Right lobe of liver (tissue), 6 donors: ENCODE measurements around the gene SLC2A6. TPM values are rescaled to one million over a fixed set of nuclear protein-coding genes. Genes with fewer than 3 reads are reported as not detected.

Experiments
- ATAC-seq, 4 donors: fragments of 200-7000 bp; cut with Tn5 transposase; one replicate each; pipeline ENCODE4 v1.9.1; 2020; ENCODE audit warnings: mild to moderate bottlenecking in 4 of 4, moderate library complexity in 4 of 4
- DNase-seq, 3 donors: peaks; one replicate each; pipeline ENCODE4 v3.0.0-alpha.2; 2020
- H3K27ac ChIP-seq, 3 donors: fragments of 200-600 bp; one replicate each; pipeline ENCODE4 v1.8.0; 2022
- H3K27me3 ChIP-seq, 2 donors: fragments of 200-600 bp; one replicate each; pipeline ENCODE4 v1.8.0; 2022
- H3K36me3 ChIP-seq, 4 donors: fragments of 200-600 bp; sonication (generic) in 1 of 4; one replicate each; pipeline versions ENCODE4 v1.5.1 to v1.8.0; 2017 to 2022; ENCODE audit warnings: control low read depth in 1 of 4
- H3K4me1 ChIP-seq, 4 donors: fragments of 200-600 bp; sonication (generic) in 1 of 4; one replicate each; pipeline versions ENCODE4 v1.5.1 to v1.8.0; 2017 to 2022; ENCODE audit warnings: control low read depth in 1 of 4
- H3K4me3 ChIP-seq, 3 donors: fragments of 200-600 bp; one replicate each; pipeline ENCODE4 v1.8.0; 2022
- H3K9me3 ChIP-seq, 4 donors: fragments of 200-600 bp; sonication (generic) in 1 of 4; one replicate each; pipeline versions ENCODE4 v1.5.1 to v1.8.0; 2017 to 2022; ENCODE audit warnings: control low read depth in 1 of 4
- CTCF ChIP-seq, 4 donors: fragments of 200-600 bp in 3 of 4; fragments of 450-650 bp in 1 of 4; IDR thresholded peaks; one replicate each; pipeline versions ENCODE4 v1.5.1 to v1.8.0; 2016 to 2022; ENCODE audit warnings: antibody characterized with exemption in 4 of 4, mild to moderate bottlenecking in 2 of 4
- POLR2A ChIP-seq: fragments of 450-650 bp; IDR thresholded peaks from one replicate; pipeline ENCODE4 v1.6.1; 2017; ENCODE audit warnings: antibody characterized with exemption, mild to moderate bottlenecking
- WGBS: methylation state at CpG from one replicate; pipeline ENCODE4 v1.1.6; 2018; ENCODE audit warnings: low coverage, low lambda C conversion rate; ENCODE audit not compliant: insufficient coverage; ENCODE audit errors: missing lambda C conversion rate; 5-methylcytosine and 5-hydroxymethylcytosine counted together
- intact Hi-C, 2 donors: fragments of 100-400 bp; cut with DNase I; formaldehyde crosslinking; loops; one replicate each; pipeline versions ENCODE4 v1.11.2 to v1.14.1; 2022
- total RNA-seq, 6 experiments: library from RNA; depleted of rRNA in 2 of 6; stranded (reverse); fragments of >200 nt in 2 of 6; fragmentation: NEBNext Ultra II Directional in 3 of 6; extraction: Animal tissue kit (Norgen Biotek cat#: 25700) in 3 of 6; gene quantifications; one replicate each; pipeline versions ENCODE4 v1.1.0 to v1.2.4, GENCODE V29; 2016 to 2023
- donor health status: DM: no; HTN: yes; CAD: no.
- donor health status: DM: no; HTN: no; CAD: no.
- donor health status: DM: no; HTN: no; CAD: no.
- donor health status: DM: no; HTN: yes; CAD: no.
- donor health status: DM: no; HTN: yes; CAD: no.

The SLC2A6 gene
- total RNA-seq, 6 experiments from 2014 or later: 0.88 to 6.8 (median 2.8) TPM

- no peak for TF ChIP-seq POLR2A
- TF ChIP-seq CTCF (IDR thresholded peaks at IDR 0.05): no peak
- no peak overlapping the region for H3K27ac ChIP-seq
- ATAC-seq (no peak), DNase-seq (peak in 2 of 3 donors; percentile 8 to 43)
- no peaks in the 10 kb centered on the region for H3K9me3 ChIP-seq
- intact Hi-C loops: loop anchor here (5.0 to 10.0 kb wide), 4 partner anchors 86 to 304 kb away; partner anchors contain the start of genes MED22 (in 1 of the 2) and RPL7A (in 1 of the 2)
- no peak overlapping the region for H3K4me3 ChIP-seq
- H3K36me3 ChIP-seq: no peaks in the 10 kb centered on the region
- 100% methylated on average over 2 of the region's 18 CpGs for WGBS
- no peaks in the 10 kb centered on the region for H3K4me1 ChIP-seq
- H3K27me3 ChIP-seq: no peaks in the 10 kb centered on the region
Observed at GRCh38 chr9:133488686-133489252, 9.9 kb upstream of the SLC2A6 start.

- intact Hi-C loops: loop anchor here (5.0 to 10.0 kb wide), 4 partner anchors 85 to 303 kb away; partner anchors contain the start of genes MED22 (in 1 of the 2) and RPL7A (in 1 of the 2)
- no peaks in the 10 kb centered on the region for H3K4me1 ChIP-seq
- TF ChIP-seq CTCF (IDR thresholded peaks at IDR 0.05) (no peak), POLR2A (no peak)
- no peaks in the 10 kb centered on the region for H3K9me3 ChIP-seq
- no peak overlapping the region for H3K27ac ChIP-seq
- ATAC-seq (no peak), DNase-seq (peak in 2 of 3 donors; percentile 13 to 39)
- H3K27me3 ChIP-seq: no peaks in the 10 kb centered on the region
- no peak overlapping the region for H3K4me3 ChIP-seq
- no peaks in the 10 kb centered on the region for H3K36me3 ChIP-seq
- WGBS: 50% methylated on average over 2 of the region's 8 CpGs
Observed at GRCh38 chr9:133487331-133487725, 8.4 kb upstream of the SLC2A6 start.

- TF ChIP-seq CTCF (IDR thresholded peaks at IDR 0.05): no peak
- TF ChIP-seq POLR2A: no peak
- no peaks in the 10 kb centered on the region for H3K9me3 ChIP-seq
- DNase-seq (peak in 2 of 3 donors; percentile 22 to 51), ATAC-seq (peak in 3 of 4 donors; percentile 5 to 11 (median 9))
- no peak overlapping the region for H3K27ac ChIP-seq
- no peaks in the 10 kb centered on the region for H3K27me3 ChIP-seq
- no peak overlapping the region for H3K4me3 ChIP-seq
- no peaks in the 10 kb centered on the region for H3K36me3 ChIP-seq
- WGBS: 0% methylated on average over 1 of the region's 25 CpGs
- no peaks in the 10 kb centered on the region for H3K4me1 ChIP-seq
- intact Hi-C loops: loop anchor here (5.0 to 10.0 kb wide), 4 partner anchors 83 to 301 kb away; partner anchors contain the start of genes MED22 (in 1 of the 2) and RPL7A (in 1 of the 2)
Observed at GRCh38 chr9:133485531-133486260, 6.8 kb upstream of the SLC2A6 start.

- Histone ChIP-seq H3K9me3 (no peaks in the 10 kb centered on the region), H3K36me3 (no peaks in the 10 kb centered on the region), H3K4me3 (no peak overlapping the region), H3K27ac (no peak overlapping the region), H3K27me3 (no peaks in the 10 kb centered on the region), H3K4me1 (no peaks in the 10 kb centered on the region)
- intact Hi-C loops: loop anchor here (5.0 to 10.0 kb wide), 5 partner anchors 78 to 300 kb away; partner anchors contain the start of genes MED22 (in 1 of the 2) and RPL7A (in 1 of the 2)
- TF ChIP-seq CTCF (IDR thresholded peaks at IDR 0.05): no peak
- TF ChIP-seq POLR2A: no peak
- 37% methylated on average over 2 of the region's 22 CpGs for WGBS
- ATAC-seq (no peak), DNase-seq (peak in 2 of 3 donors; percentile 16 to 56)
Observed at GRCh38 chr9:133484671-133485437, 6.0 kb upstream of the SLC2A6 start.
